H4 (cell line): ENCODE measurements around the gene TIGD7. TPM values are rescaled to one million over a fixed set of nuclear protein-coding genes. Genes with fewer than 3 reads are reported as not detected.

ENCODE experiments used
- DNase-seq: peaks from one replicate; pipeline ENCODE4 v3.0.0-alpha.2; 2015; ENCODE audit warnings: low spot score
- total RNA-seq: library from RNA; depleted of rRNA; stranded (reverse); fragments of >200 nt; shearing (Covaris generic); gene quantifications from 2 replicates; pipeline ENCODE4 v1.2.3, GENCODE V29; 2014; rRNA removed

The TIGD7 gene
- total RNA-seq, result 4.9 and 5.4 TPM in 2 replicates

DNA sequence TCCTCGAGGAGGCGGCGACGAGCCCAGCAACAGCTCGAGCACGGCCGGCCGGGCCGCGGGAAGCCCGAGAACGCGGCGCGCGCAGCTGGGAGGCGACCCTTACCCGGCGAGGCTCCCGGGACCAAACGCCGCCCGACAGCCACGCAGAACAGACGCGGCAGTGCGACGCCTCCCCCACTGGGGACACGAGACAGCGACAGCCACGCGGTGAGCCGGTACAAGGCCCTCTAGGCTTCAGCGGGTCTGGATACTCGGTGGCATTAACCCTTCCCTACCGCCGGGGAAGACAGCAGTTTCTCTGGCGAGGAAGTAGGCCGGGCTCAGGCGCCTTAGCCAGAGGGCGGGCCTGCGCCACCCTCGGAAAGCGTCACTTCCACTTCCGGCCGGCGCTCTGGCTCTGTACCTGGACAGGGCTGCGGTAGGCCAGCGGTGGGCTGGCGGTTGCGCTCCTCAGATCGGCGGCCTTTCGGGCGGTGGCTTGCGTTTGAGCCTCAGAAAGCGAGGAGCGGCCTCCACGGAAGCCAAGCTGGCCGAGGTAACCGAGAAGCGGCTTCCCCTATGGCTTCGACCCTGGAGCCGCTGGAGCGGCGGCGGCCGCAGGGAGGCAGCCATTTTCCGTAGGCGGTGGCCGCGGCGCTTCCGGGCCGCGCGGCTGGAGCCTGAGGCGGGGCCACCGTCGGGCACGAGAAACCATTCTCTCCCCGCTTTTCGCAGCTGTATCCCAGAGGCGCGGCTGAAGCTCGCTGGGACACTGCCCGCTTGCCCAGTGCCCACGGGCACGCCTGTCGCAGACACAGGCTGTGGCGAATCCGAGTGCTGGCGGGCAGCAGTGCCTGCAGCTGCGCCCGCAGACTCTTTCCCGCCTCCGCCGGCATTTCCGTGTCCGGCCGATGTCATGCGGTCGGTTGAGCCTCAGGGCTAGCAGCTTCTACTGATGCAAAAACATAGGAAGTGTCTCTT, at the start of gene TIGD7, which contains the start of gene ZNF75A:
TIGD7 (minus strand) TSS at position 322 of the 960 bp plus-strand sequence. CDS start 4,816 bp downstream, outside the sequence.
ZNF75A (plus strand) TSS at position 389 of the 960 bp plus-strand sequence. CDS start 2,932 bp downstream, outside the sequence.
- DNase-seq, result peak; percentile 91

- no peak for DNase-seq
Measured at GRCh38 chr16:3349175-3349574, 43.9 kb upstream of the TIGD7 start.

GRCh38 chr16:3348547-3349167, 43.4 kb upstream of the TIGD7 start:
- no peak for DNase-seq

- DNase-seq, result no peak
Measured at GRCh38 chr16:3347586-3347985, 42.4 kb upstream of the TIGD7 start.

- no peak for DNase-seq
Measured at GRCh38 chr16:3346041-3346440, 40.8 kb upstream of the TIGD7 start.

- no peak for DNase-seq
Measured at GRCh38 chr16:3328643-3329042, 23.4 kb upstream of the TIGD7 start.

- DNase-seq, result no peak
Measured at GRCh38 chr16:3328104-3328503, 22.9 kb upstream of the TIGD7 start.

DNA sequence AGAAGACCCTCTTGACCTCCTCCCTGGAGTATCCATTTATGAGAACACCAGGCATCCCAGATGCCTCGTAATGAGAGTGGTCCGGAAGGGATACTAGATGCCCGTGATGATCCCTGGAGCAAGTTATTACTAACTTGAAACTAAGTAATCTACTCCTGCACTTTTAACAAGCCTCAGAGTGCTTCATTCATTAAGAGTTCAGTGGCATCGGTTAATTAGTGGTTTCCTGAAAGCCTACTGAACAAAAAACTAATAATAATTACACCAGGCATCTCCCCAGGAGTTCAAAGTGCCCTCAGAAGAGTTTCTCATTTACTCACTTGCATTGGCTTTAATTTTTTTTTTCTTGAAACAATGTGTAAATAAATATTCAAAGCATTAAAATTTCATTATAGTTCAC, 22.3 kb upstream of the TIGD7 start:
- no peak for DNase-seq

DNA sequence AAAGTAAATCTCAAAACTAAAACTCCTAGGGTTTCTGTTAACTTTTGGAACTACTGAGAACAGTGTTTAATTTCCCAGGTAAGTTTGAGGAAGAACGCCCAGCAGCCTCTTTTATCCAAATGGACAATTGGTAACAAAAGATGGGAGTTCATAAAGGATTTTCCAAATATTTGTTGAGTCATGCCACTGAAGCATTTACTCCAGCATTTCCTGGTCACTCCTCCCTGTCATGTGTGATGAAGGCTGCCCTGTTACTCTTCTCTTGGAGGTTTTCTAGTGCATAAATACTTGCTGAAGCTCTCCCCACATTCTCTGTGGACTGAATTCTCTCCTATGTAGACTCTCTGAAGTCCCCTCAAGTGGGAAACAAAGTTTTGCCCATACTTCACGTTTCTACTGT, 16.6 kb upstream of the TIGD7 start:
- no peak for DNase-seq

- no peak for DNase-seq
Measured at GRCh38 chr16:3317315-3317999, 12.2 kb upstream of the TIGD7 start.

DNA sequence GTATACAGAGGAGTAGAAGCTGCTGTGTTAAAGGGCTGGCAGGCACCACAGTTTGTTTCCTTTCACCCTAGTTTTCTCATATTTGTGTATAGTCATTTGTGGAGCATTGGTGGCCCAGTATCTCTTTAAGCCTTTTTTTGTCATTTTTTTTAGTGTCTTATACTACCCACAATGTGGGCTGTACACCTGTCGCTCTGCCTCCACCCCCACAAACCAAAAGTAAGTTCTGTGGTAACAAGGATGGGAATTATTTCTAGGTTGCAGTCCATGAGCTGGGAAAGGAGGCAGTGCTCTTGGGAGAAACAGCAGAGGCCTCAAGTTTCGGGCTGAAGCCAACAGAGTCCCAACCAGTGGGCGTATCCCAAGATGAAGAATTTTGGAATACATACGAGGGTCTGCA, 6.3 kb upstream of the TIGD7 start:
- DNase-seq, result no peak

GRCh38 chr16:3306078-3306477, 848 bp upstream of the TIGD7 start:
- no peak for DNase-seq

DNA sequence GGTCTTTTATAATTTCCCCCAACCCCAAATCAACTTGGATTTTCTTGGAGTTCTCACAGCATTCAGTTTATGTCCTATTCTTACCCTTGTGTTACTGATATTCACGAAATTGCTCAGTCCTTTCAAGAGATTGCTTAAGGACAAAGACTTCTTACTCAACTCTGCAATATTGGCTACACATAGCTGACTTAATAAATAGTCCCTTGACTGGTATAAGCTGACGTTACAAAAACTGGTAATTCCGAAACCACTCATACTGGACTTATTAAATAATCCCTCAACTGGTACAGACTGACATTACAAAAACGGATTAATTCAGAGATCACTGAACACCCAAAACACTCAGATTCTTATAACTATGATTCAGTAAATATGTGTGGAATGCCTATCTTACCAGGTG, 860 bp downstream of the TIGD7 start:
- no peak for DNase-seq

- DNase-seq, result no peak
Measured at GRCh38 chr16:3295783-3296182, 9.4 kb downstream of the TIGD7 start.

- DNase-seq, result no peak
Measured at GRCh38 chr16:3295209-3295608, 10.0 kb downstream of the TIGD7 start.

GRCh38 chr16:3292604-3293003, 12.6 kb downstream of the TIGD7 start:
- no peak for DNase-seq

DNA sequence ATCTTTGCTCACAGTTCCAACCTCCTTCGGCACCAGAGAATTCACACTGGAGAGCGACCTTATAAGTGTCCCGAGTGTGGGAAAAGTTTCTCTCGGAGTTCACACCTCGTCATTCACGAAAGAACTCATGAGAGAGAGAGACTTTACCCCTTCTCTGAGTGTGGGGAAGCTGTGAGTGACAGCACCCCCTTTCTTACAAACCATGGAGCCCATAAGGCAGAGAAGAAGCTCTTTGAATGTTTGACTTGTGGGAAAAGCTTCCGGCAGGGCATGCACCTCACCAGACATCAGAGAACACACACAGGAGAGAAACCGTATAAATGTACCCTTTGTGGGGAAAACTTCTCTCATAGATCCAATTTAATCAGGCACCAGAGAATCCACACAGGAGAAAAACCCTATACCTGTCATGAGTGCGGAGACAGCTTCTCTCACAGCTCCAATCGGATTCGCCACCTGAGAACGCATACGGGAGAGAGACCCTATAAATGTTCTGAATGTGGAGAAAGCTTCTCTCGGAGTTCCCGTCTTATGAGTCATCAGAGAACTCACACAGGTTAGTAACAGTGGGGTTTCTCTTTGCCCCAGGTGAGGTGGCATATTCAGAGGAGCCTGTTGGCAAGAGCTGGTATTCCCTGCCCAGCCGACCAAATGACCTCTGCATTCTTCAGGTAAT, 15.1 kb downstream of the TIGD7 start:
- no peak for DNase-seq

DNA sequence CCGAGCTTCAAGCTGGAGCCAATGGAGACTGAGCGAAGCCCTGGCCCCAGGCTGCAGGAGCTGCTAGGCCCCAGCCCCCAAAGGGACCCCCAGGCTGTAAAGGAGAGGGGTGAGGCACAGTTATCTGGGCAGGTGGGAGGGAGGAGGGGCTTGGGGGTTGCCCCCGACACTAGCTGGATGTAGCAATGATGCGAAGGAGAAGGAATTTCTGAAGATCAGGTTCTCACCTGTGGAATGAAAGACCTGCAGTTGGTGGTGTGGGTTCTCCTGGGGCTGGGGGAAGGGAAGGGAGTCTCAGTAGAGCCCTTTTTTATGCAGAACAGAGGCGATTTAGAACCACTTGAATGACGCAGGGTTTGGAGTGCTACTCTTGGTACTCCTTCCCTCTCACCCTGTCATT, 20.1 kb downstream of the TIGD7 start:
- DNase-seq, result no peak

DNA sequence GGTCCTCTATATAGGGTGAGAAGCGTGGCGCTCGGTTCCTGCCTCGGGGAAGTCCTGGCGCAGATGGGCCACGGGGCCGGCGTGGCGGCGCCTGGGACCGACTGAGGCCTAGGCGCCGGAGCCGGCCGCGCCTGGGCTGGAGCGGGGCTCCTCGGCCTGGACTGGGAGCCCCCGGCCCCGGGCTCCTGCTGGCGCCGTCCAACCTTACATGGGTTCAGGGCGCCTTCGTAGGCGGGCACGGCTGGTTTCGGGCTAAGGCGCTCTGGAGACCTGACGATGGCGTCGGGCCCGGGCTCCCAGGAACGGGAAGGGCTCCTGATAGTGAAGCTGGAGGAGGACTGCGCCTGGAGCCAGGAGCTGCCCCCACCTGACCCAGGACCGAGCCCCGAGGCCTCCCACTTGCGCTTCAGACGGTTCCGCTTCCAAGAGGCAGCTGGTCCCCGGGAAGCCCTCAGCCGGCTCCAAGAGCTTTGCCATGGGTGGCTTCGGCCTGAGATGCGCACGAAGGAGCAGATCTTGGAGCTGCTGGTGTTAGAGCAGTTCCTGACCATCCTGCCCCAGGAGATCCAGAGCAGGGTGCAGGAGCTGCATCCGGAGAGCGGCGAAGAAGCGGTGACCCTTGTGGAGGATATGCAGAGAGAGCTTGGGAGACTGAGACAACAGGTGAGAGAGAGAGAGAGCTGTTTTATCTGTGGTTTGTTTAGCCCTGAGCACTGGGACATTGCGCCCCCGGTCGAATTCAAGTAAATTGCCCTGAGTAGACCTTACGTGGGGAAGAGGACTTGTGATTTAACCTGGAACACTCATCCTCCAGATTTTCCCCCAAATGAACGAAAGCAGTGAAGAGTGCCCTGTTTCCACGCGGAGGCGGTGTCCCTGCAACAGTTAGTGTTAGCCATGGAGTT, 21.4 kb downstream of the TIGD7 start:
- DNase-seq, result no peak

GRCh38 chr16:3282730-3283542, 22.3 kb downstream of the TIGD7 start, which contains the start of gene ZNF263:
Gene ZNF263 (plus strand): TSS chr16:3283491. CDS start chr16:3283819, 328 bp downstream.
- DNase-seq, result peak; percentile 98
